SK-N-MC (cell line): ENCODE measurements around the gene MPHOSPH9.

Source experiments
- EZH2 ChIP-seq: fragments of 200-600 bp; sonication (generic); IDR thresholded peaks from one replicate; pipeline ENCODE4 v1.6.1; 2017; ENCODE audit warnings: antibody characterized with exemption
- POLR2AphosphoS5 ChIP-seq: IDR thresholded peaks from 2 replicates; pipeline ENCODE4 v1.6.1; 2012; ENCODE audit warnings: mild to moderate bottlenecking, low read depth, low read length, borderline replicate concordance

DNA sequence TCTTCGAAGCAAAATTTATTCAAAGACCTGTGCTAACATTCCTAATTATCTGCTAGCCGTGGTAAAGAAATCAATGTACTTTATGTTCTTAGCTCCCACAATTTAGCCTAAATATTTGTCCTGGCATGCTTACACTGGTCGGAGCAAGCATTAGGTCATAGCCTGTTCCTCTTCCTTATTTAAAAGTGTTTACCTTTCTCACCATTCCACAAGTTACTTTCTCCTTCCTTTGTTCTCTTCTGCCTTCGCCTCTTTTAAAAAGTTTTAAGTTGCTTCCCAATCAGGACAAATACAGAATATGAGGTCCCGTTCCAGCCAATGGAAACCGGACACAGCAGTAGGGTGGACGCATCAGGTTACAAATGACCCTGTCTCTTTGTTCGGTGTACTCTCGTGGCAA is 27.1 kb upstream of the MPHOSPH9 start:
- TF ChIP-seq EZH2 (no peak), POLR2AphosphoS5 (no peak)
